Neural cell (in vitro differentiated cells): ENCODE measurements around the gene PID1.

Experiments
- CTCF ChIP-seq: fragments of 450-650 bp; IDR thresholded peaks from 2 replicates; pipeline ENCODE4 v1.5.1; 2014; ENCODE audit warnings: antibody characterized with exemption, mild to moderate bottlenecking, moderate library complexity; ENCODE audit not compliant: poor library complexity, severe bottlenecking
- EP300 ChIP-seq: fragments of 450-650 bp; conservative IDR thresholded peaks from 2 replicates; pipeline ENCODE4 v1.6.1; 2014; ENCODE audit warnings: antibody characterized with exemption, mild to moderate bottlenecking, moderate library complexity; ENCODE audit not compliant: poor library complexity, severe bottlenecking
- EZH2 ChIP-seq: fragments of 200-600, 300-800 bp; shearing (Covaris generic), sonication (generic); IDR thresholded peaks from 2 replicates; pipeline ENCODE4 v1.6.1; 2014; ENCODE audit warnings: antibody characterized with exemption, low read length, borderline replicate concordance, mild to moderate bottlenecking; ENCODE audit not compliant: insufficient read depth, poor library complexity, severe bottlenecking
- MXI1 ChIP-seq: fragments of 450-650 bp; conservative IDR thresholded peaks from 2 replicates; pipeline ENCODE4 v1.6.1; 2014; ENCODE audit warnings: antibody characterized with exemption, mild to moderate bottlenecking; ENCODE audit not compliant: poor library complexity, severe bottlenecking
- POLR2AphosphoS5 ChIP-seq: IDR thresholded peaks from 2 replicates; pipeline ENCODE4 v1.6.1; 2012
- RAD21 ChIP-seq: fragments of 450-650 bp; conservative IDR thresholded peaks from 2 replicates; pipeline ENCODE4 v1.6.1; 2014; ENCODE audit warnings: antibody characterized with exemption, mild to moderate bottlenecking, moderate library complexity
- REST ChIP-seq: IDR thresholded peaks from 2 replicates; pipeline ENCODE4 v1.6.1; 2012; ENCODE audit warnings: borderline replicate concordance
- SMC3 ChIP-seq: fragments of 450-650 bp; conservative IDR thresholded peaks from 2 replicates; pipeline ENCODE4 v1.6.1; 2014; ENCODE audit warnings: antibody characterized with exemption, mild to moderate bottlenecking, moderate library complexity; ENCODE audit not compliant: poor library complexity
- TAF1 ChIP-seq: IDR thresholded peaks from 2 replicates; pipeline ENCODE4 v1.6.1; 2012; ENCODE audit warnings: low read depth

DNA sequence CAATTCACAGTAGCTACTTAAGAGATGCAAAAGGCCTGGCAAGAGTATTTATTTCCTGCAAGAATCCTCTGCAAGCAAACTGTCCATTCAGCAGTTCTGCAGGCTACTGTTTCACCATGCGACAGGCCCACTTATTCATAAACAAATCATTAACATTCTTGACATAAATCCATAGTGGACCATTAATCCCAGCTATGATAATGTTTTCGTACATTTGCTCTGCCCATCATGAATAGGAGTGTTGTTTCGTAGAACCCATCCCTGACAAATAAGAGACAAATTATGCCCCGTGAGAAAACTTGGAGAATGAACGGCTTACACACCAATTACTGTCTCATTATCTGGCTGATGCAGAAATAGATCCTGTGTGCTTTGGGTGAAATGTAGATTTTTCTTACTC, 65.4 kb downstream of the PID1 start:
- no peak for TF ChIP-seq EZH2
- no peak for TF ChIP-seq CTCF
- peak; percentile 73 for TF ChIP-seq POLR2AphosphoS5
- peak; percentile 65 for TF ChIP-seq EP300
- TF ChIP-seq TAF1 = no peak
- TF ChIP-seq RAD21 = no peak
- TF ChIP-seq SMC3 = no peak
- no peak for TF ChIP-seq REST
- no peak for TF ChIP-seq MXI1
